ENCODE results near the gene GOLGA6L22.
A peak's percentile ranks its signal among the peaks of the same experiment; 100 is the strongest.
"Not testable (repeated sequence)": the region's sequence is repeated elsewhere in the genome, so short reads cannot be mapped to it uniquely, and the experiment has no call there.

The GOLGA6L22 gene

DNA sequence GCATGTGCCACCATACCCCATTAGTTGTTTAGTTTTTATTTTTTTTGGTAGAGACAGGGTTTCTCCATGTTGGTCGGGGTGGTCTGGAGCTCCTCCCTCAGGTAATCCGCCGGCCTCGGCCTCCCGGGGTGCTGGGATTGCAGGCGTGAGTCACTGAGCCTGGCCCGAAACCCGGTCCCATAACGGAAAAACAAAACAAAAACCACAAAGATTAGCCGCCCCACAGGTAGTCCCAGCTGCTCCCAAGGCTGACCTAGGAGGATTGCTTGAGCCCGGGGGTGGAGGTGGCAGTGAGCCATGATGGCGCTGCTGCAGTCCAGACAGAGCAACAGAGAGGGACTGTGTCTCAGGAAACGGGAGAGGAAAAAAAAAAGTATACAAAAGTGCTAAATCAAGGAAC is 38.4 kb upstream of the GOLGA6L22 start:
- not testable (repeated sequence) for H2BK120ac ChIP-seq (ENCODE audit: low read depth, low read length); H2BK5ac ChIP-seq (ENCODE audit: low read length); H3K23ac ChIP-seq (ENCODE audit: low read length); H3K79me2 ChIP-seq (ENCODE audit: control insufficient read depth, insufficient read depth, low read length); H3K4me3 ChIP-seq (ENCODE audit: low read length); H2BK15ac ChIP-seq (replicated peaks; ENCODE audit: low read depth); H3K4me1 ChIP-seq (ENCODE audit: control insufficient read depth, low read depth, low read length); H3K27me3 ChIP-seq (ENCODE audit: insufficient read depth, low read length, poor library complexity); H4K5ac ChIP-seq (ENCODE audit: low read length); H3K9ac ChIP-seq (ENCODE audit: low read length); H2AK5ac ChIP-seq (ENCODE audit: low read length); H3K27ac ChIP-seq (ENCODE audit: low read depth, low read length); H3K4ac ChIP-seq (ENCODE audit: low read depth, low read length); H4K8ac ChIP-seq (ENCODE audit: low read depth, low read length); H3K36me3 ChIP-seq (ENCODE audit: control insufficient read depth, insufficient read depth, low read length); H3K4me2 ChIP-seq (ENCODE audit: low read length); DNase-seq; H3K79me1 ChIP-seq (ENCODE audit: low read length); H3K18ac ChIP-seq (ENCODE audit: low read length); H3K56ac ChIP-seq (ENCODE audit: low read length)
- WGBS (ENCODE audit: extremely low coverage, insufficient coverage, low lambda C conversion rate) = no CpG with 5 or more reads among the region's 13 CpGs

DNA sequence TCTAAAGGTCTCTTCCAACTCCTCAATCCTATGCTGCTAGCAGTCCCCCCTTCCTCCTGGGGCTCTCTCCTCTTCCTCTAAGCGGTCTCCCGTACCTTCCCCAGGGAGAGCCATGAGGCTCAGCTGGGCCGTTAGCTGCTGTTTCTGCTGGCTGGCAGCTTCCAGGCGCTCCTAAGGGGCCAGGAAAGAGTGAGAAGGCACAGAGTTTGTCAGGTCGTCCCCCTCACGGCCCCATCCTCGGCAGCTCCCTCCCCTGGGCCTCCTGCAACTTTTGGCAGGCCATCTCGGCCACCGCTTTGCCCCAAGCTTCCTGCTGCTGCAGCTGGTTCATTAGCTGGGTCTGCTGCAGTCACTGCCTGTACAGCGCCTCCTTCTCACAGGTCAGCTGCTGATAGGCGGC is 29.3 kb upstream of the GOLGA6L22 start:
- H4K5ac ChIP-seq (ENCODE audit: low read length); H3K4me3 ChIP-seq (ENCODE audit: low read length); H3K56ac ChIP-seq (ENCODE audit: low read length); H3K4ac ChIP-seq (ENCODE audit: low read depth, low read length); H3K79me1 ChIP-seq (ENCODE audit: low read length); H3K4me2 ChIP-seq (ENCODE audit: low read length); H2BK5ac ChIP-seq (ENCODE audit: low read length); H2AK5ac ChIP-seq (ENCODE audit: low read length); H3K36me3 ChIP-seq (ENCODE audit: control insufficient read depth, insufficient read depth, low read length); DNase-seq; H3K4me1 ChIP-seq (ENCODE audit: control insufficient read depth, low read depth, low read length); H4K8ac ChIP-seq (ENCODE audit: low read depth, low read length); H3K27ac ChIP-seq (ENCODE audit: low read depth, low read length); H2BK15ac ChIP-seq (replicated peaks; ENCODE audit: low read depth); H2BK120ac ChIP-seq (ENCODE audit: low read depth, low read length); H3K23ac ChIP-seq (ENCODE audit: low read length); H3K9ac ChIP-seq (ENCODE audit: low read length); H3K18ac ChIP-seq (ENCODE audit: low read length); H3K27me3 ChIP-seq (ENCODE audit: insufficient read depth, low read length, poor library complexity); H3K79me2 ChIP-seq (ENCODE audit: control insufficient read depth, insufficient read depth, low read length): not testable (repeated sequence)
- WGBS (ENCODE audit: extremely low coverage, insufficient coverage, low lambda C conversion rate) = no CpG with 5 or more reads among the region's 11 CpGs

DNA sequence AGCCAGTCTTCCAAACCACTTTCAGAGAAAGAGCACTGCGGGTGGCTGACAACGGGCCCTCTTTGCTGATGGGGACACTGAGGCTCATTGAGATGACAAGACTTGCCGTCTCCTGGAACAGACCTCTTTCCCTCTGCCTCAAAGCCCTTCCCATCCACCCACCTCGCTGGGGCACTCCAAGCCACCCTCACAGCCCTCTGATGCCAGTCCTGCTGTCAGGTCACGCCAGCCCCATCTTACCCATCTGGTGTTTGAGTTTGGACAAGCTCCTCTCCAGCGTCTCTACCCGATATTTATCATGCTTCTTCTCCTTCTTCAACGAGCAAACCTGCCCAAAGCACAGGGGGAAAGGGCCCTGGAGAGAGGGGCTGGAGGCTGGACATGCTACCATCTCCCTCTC is 27.0 kb upstream of the GOLGA6L22 start:
- H3K9ac ChIP-seq (ENCODE audit: low read length); H4K5ac ChIP-seq (ENCODE audit: low read length); H3K4me3 ChIP-seq (ENCODE audit: low read length); H3K27me3 ChIP-seq (ENCODE audit: insufficient read depth, low read length, poor library complexity); H2BK5ac ChIP-seq (ENCODE audit: low read length); H3K27ac ChIP-seq (ENCODE audit: low read depth, low read length); H3K79me2 ChIP-seq (ENCODE audit: control insufficient read depth, insufficient read depth, low read length); H2BK120ac ChIP-seq (ENCODE audit: low read depth, low read length); H3K79me1 ChIP-seq (ENCODE audit: low read length); H2BK15ac ChIP-seq (replicated peaks; ENCODE audit: low read depth); H3K18ac ChIP-seq (ENCODE audit: low read length); H3K4me1 ChIP-seq (ENCODE audit: control insufficient read depth, low read depth, low read length); H3K23ac ChIP-seq (ENCODE audit: low read length); H3K36me3 ChIP-seq (ENCODE audit: control insufficient read depth, insufficient read depth, low read length); H4K8ac ChIP-seq (ENCODE audit: low read depth, low read length); H3K4me2 ChIP-seq (ENCODE audit: low read length); DNase-seq; H3K4ac ChIP-seq (ENCODE audit: low read depth, low read length); H3K56ac ChIP-seq (ENCODE audit: low read length); H2AK5ac ChIP-seq (ENCODE audit: low read length): not testable (repeated sequence)
- no CpG with 5 or more reads among the region's 8 CpGs for WGBS (ENCODE audit: extremely low coverage, insufficient coverage, low lambda C conversion rate)

DNA sequence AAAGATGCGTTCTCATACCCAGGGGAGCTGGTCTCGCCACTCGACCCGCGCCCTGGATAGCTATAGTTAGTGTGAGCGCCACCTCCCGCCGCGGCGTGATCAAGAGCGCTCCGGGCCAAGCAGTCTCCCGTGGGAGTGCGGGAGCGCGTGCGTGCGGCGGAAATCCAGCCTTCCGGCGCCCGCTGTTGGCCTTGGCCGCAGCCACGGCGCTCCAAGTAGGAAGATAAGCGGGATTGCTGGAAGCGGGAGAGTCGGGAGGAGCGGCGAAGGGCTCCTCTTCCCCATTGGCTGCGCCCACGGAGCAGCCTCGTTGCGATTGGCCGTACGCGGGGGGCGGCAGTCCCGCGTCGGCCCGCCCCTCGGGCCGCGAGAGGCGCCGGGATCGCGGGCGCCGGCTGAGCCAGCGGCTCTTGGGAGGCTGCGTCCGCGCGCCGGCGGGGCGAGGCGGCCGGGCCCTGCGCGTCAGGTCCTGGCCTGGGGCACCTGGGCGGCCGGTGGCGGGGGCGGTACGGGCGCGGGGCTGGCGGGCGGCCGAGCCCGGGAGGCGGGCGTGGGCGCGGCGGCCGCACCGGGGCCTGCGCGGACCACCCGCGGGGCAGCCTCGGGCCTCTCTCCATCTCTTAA is 35.9 kb downstream of the GOLGA6L22 start:
- H3K4me1 ChIP-seq (ENCODE audit: control insufficient read depth, low read depth, low read length); DNase-seq; H3K23ac ChIP-seq (ENCODE audit: low read length); H2BK5ac ChIP-seq (ENCODE audit: low read length); H3K27ac ChIP-seq (ENCODE audit: low read depth, low read length); H3K4me3 ChIP-seq (ENCODE audit: low read length); H3K79me2 ChIP-seq (ENCODE audit: control insufficient read depth, insufficient read depth, low read length); H3K79me1 ChIP-seq (ENCODE audit: low read length); H3K4me2 ChIP-seq (ENCODE audit: low read length); H3K9ac ChIP-seq (ENCODE audit: low read length); H3K4ac ChIP-seq (ENCODE audit: low read depth, low read length); H3K27me3 ChIP-seq (ENCODE audit: insufficient read depth, low read length, poor library complexity); H2AK5ac ChIP-seq (ENCODE audit: low read length); H4K8ac ChIP-seq (ENCODE audit: low read depth, low read length); H2BK15ac ChIP-seq (replicated peaks; ENCODE audit: low read depth); H4K5ac ChIP-seq (ENCODE audit: low read length); H3K36me3 ChIP-seq (ENCODE audit: control insufficient read depth, insufficient read depth, low read length); H3K18ac ChIP-seq (ENCODE audit: low read length); H2BK120ac ChIP-seq (ENCODE audit: low read depth, low read length): not testable (repeated sequence)
- peak overlapping the region; percentile 42 for H3K56ac ChIP-seq (ENCODE audit: low read length)
- no CpG with 5 or more reads among the region's 86 CpGs for WGBS (ENCODE audit: extremely low coverage, insufficient coverage, low lambda C conversion rate)

DNA sequence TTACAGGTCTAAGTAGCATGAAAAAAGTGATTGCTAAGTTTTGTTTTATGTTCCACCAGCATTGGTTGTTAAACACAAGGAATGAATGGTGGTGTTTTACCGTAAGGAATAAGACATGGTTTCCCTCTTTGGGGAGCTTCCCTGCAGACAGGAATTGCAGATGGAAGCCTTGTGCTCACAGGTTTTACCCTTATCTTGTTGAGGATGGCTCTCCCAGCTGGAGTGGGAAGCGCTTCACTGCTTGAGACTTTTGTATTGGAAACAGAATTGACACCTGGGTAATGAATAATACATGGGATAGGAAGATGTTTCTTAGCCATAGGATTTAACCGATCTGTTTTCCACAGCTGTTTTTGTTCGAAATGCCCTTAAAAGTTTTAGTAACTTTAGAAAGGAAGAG is 38.5 kb downstream of the GOLGA6L22 start:
- DNase-seq; H2BK5ac ChIP-seq (ENCODE audit: low read length); H2BK15ac ChIP-seq (replicated peaks; ENCODE audit: low read depth); H3K27me3 ChIP-seq (ENCODE audit: insufficient read depth, low read length, poor library complexity); H3K36me3 ChIP-seq (ENCODE audit: control insufficient read depth, insufficient read depth, low read length); H3K79me1 ChIP-seq (ENCODE audit: low read length); H3K4ac ChIP-seq (ENCODE audit: low read depth, low read length); H2AK5ac ChIP-seq (ENCODE audit: low read length); H3K4me3 ChIP-seq (ENCODE audit: low read length); H3K23ac ChIP-seq (ENCODE audit: low read length); H2BK120ac ChIP-seq (ENCODE audit: low read depth, low read length); H3K9ac ChIP-seq (ENCODE audit: low read length); H4K5ac ChIP-seq (ENCODE audit: low read length); H4K8ac ChIP-seq (ENCODE audit: low read depth, low read length); H3K4me2 ChIP-seq (ENCODE audit: low read length); H3K27ac ChIP-seq (ENCODE audit: low read depth, low read length); H3K4me1 ChIP-seq (ENCODE audit: control insufficient read depth, low read depth, low read length); H3K79me2 ChIP-seq (ENCODE audit: control insufficient read depth, insufficient read depth, low read length); H3K56ac ChIP-seq (ENCODE audit: low read length); H3K18ac ChIP-seq (ENCODE audit: low read length): not testable (repeated sequence)
- WGBS (ENCODE audit: extremely low coverage, insufficient coverage, low lambda C conversion rate) = no CpG with 5 or more reads among the region's 4 CpGs

DNA sequence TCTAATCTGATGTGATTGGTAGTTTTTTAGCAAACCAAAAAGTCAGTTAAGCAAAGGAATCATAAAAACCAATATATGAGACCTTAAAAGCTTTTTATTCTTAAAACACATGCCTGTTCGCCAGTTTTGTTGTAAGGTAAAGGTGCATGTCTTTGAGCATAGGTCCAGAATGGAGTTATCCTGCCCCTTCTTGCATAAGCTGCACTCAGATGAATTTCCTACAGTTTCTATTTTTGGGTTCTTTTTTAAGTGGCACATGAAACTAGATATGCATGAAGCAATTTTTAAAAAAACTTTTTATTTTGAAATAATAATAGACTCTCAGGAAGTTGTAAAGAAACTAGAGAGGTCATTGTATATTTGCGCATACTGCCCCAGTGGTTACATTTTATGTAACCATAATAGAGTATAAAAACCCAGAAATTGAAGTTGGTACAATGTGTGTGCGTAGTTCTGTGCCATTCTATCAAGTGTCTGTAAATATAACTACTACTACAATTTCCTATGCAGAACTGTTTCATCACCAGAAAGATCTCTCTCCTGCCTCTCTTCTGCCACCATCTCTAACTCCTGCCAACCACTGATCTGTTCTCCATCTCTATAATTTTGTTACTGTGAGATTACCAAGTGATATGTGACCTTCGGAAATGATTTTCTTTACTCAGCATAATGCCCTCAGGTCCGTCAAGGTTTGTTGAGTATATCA is 39.7 kb downstream of the GOLGA6L22 start:
- H3K79me1 ChIP-seq (ENCODE audit: low read length); H3K4me3 ChIP-seq (ENCODE audit: low read length); H3K56ac ChIP-seq (ENCODE audit: low read length); H2BK5ac ChIP-seq (ENCODE audit: low read length); H3K36me3 ChIP-seq (ENCODE audit: control insufficient read depth, insufficient read depth, low read length); H3K4me1 ChIP-seq (ENCODE audit: control insufficient read depth, low read depth, low read length); H3K18ac ChIP-seq (ENCODE audit: low read length); H3K79me2 ChIP-seq (ENCODE audit: control insufficient read depth, insufficient read depth, low read length); H3K27ac ChIP-seq (ENCODE audit: low read depth, low read length); H3K9ac ChIP-seq (ENCODE audit: low read length); H3K4ac ChIP-seq (ENCODE audit: low read depth, low read length); DNase-seq; H4K8ac ChIP-seq (ENCODE audit: low read depth, low read length); H3K23ac ChIP-seq (ENCODE audit: low read length); H2BK15ac ChIP-seq (replicated peaks; ENCODE audit: low read depth); H2BK120ac ChIP-seq (ENCODE audit: low read depth, low read length); H3K4me2 ChIP-seq (ENCODE audit: low read length); H4K5ac ChIP-seq (ENCODE audit: low read length); H3K27me3 ChIP-seq (ENCODE audit: insufficient read depth, low read length, poor library complexity); H2AK5ac ChIP-seq (ENCODE audit: low read length): not testable (repeated sequence)
- WGBS (ENCODE audit: extremely low coverage, insufficient coverage, low lambda C conversion rate) = no CpG with 5 or more reads among the region's 5 CpGs

Data from mesendoderm (in vitro differentiated cells).